HG02943 (cell line): ENCODE results near the gene ARRDC5.
"Not testable (repeated sequence)": the region's sequence is repeated elsewhere in the genome, so short reads cannot be mapped to it uniquely, and the experiment has no call there.

Experiments
- ATAC-seq: cut with Tn5 transposase; IDR thresholded peaks from one replicate; pipeline ENCODE4 v1.9.1; 2021; ENCODE audit warnings: mild to moderate bottlenecking, low read depth, moderate library complexity; ENCODE audit not compliant: unreplicated experiment

Gene ARRDC5

GRCh38 chr19:4910594-4911281 is 8.0 kb upstream of the ARRDC5 start:
- no peak for ATAC-seq

- ATAC-seq: peak; percentile 57
Observed at GRCh38 chr19:4909897-4910593, 7.3 kb upstream of the ARRDC5 start.

GRCh38 chr19:4909156-4909896 is 6.6 kb upstream of the ARRDC5 start, which contains the start of gene UHRF1:
UHRF1 (plus strand) TSS chr19:4909501; CDS start chr19:4910886, 1,385 bp downstream.
- peak; percentile 6 for ATAC-seq

- no peak for ATAC-seq
Observed at GRCh38 chr19:4908781-4909155, 6.1 kb upstream of the ARRDC5 start.

- no peak for ATAC-seq
Observed at GRCh38 chr19:4908360-4908759, 5.7 kb upstream of the ARRDC5 start.

GRCh38 chr19:4906963-4907362 is 4.3 kb upstream of the ARRDC5 start:
- ATAC-seq: no peak

- ATAC-seq: no peak
Observed at GRCh38 chr19:4904481-4904880, 1.8 kb upstream of the ARRDC5 start.

- not testable (repeated sequence) for ATAC-seq
Observed at GRCh38 chr19:4900879-4901278, 1.8 kb downstream of the ARRDC5 start.

GRCh38 chr19:4897146-4897545 is 5.5 kb downstream of the ARRDC5 start:
- no peak for ATAC-seq

GRCh38 chr19:4896372-4896771 is 6.3 kb downstream of the ARRDC5 start:
- ATAC-seq: no peak

GRCh38 chr19:4892962-4893361 is 9.7 kb downstream of the ARRDC5 start:
- not testable (repeated sequence) for ATAC-seq

- no peak for ATAC-seq
Observed at GRCh38 chr19:4891066-4891465, 11.6 kb downstream of the ARRDC5 start.

GRCh38 chr19:4889034-4889815 is 13.5 kb downstream of the ARRDC5 start:
- no peak for ATAC-seq

GRCh38 chr19:4887803-4888202 is 14.9 kb downstream of the ARRDC5 start:
- ATAC-seq: not testable (repeated sequence)

- ATAC-seq: not testable (repeated sequence)
Observed at GRCh38 chr19:4884993-4885392, 17.7 kb downstream of the ARRDC5 start.

GRCh38 chr19:4882874-4883273 is 19.8 kb downstream of the ARRDC5 start:
- not testable (repeated sequence) for ATAC-seq

GRCh38 chr19:4879041-4879440 is 23.7 kb downstream of the ARRDC5 start:
- no peak for ATAC-seq

GRCh38 chr19:4878491-4878968 is 24.2 kb downstream of the ARRDC5 start:
- no peak for ATAC-seq

GRCh38 chr19:4877753-4878490 is 24.8 kb downstream of the ARRDC5 start:
- ATAC-seq: no peak

- no peak for ATAC-seq
Observed at GRCh38 chr19:4873930-4874329, 28.8 kb downstream of the ARRDC5 start.
